DND-41 (cell line): Measurements from ENCODE around the gene NTM.

ENCODE experiments used
- ATAC-seq: fragments of 200-7000 bp; cut with Tn5 transposase; 3 replicates; pipeline ENCODE4 v1.9.1; 2021; ENCODE audit warnings: low read depth; ENCODE audit not compliant: insufficient read depth
- DNase-seq: peaks from one replicate; pipeline ENCODE4 v3.0.0-alpha.2; 2020
- H2AFZ ChIP-seq: 2 replicates; pipeline ENCODE4 v1.6.0; 2012; ENCODE audit warnings: low read depth, low read length
- H3K27ac ChIP-seq: 2 replicates; pipeline ENCODE4 v1.5.1; 2012; ENCODE audit warnings: low read length, inconsistent platforms
- H3K27me3 ChIP-seq: fragments of 200-600 bp; sonication (generic); 2 replicates; pipeline ENCODE4 v1.6.0; 2012; ENCODE audit warnings: low read length, mild to moderate bottlenecking, inconsistent platforms; ENCODE audit not compliant: insufficient read depth, poor library complexity
- H3K36me3 ChIP-seq: 2 replicates; pipeline ENCODE4 v1.5.1; 2012; ENCODE audit warnings: low read length, inconsistent platforms; ENCODE audit not compliant: insufficient read depth
- H3K4me1 ChIP-seq: 2 replicates; pipeline ENCODE4 v1.5.1; 2012; ENCODE audit warnings: mild to moderate bottlenecking, low read length; ENCODE audit not compliant: insufficient read depth
- H3K4me2 ChIP-seq: 2 replicates; pipeline ENCODE4 v1.6.0; 2012; ENCODE audit warnings: mild to moderate bottlenecking, moderate library complexity, low read length, inconsistent platforms; ENCODE audit not compliant: insufficient read depth
- H3K4me3 ChIP-seq, 2 experiments: fragments of 200-600 bp in 1 of 2; shearing (Covaris generic) in 1 of 2; 2 replicates each; pipeline ENCODE4 v1.5.1; 2012 to 2016; ENCODE audit warnings: inconsistent platforms in 2 of 2, low read length in 2 of 2, mild to moderate bottlenecking in 2 of 2, low read depth in 1 of 2, moderate library complexity in 1 of 2
- H3K79me2 ChIP-seq: 2 replicates; pipeline ENCODE4 v1.6.0; 2012; ENCODE audit warnings: low read length, inconsistent platforms; ENCODE audit not compliant: insufficient read depth
- H3K9ac ChIP-seq: 2 replicates; pipeline ENCODE4 v1.6.0; 2012; ENCODE audit warnings: low read depth, mild to moderate bottlenecking, inconsistent platforms, low read length, moderate library complexity
- H3K9me3 ChIP-seq: 2 replicates; pipeline ENCODE4 v1.5.1; 2012; ENCODE audit warnings: low read length, moderate library complexity, mild to moderate bottlenecking, inconsistent platforms; ENCODE audit not compliant: insufficient read depth, severe bottlenecking
- H4K20me1 ChIP-seq: 2 replicates; pipeline ENCODE4 v1.6.0; 2012; ENCODE audit warnings: low read length; ENCODE audit not compliant: insufficient read depth
- EZH2 ChIP-seq: IDR thresholded peaks from 3 replicates; pipeline ENCODE4 v1.6.1; 2012; ENCODE audit warnings: borderline replicate concordance, low read depth, mild to moderate bottlenecking, moderate library complexity, low read length, inconsistent platforms; ENCODE audit not compliant: severe bottlenecking
- TF ChIP-seq, protein P1 (sequence below): IDR thresholded peaks from 2 replicates; pipeline ENCODE4 v1.5.1; 2012; ENCODE audit warnings: borderline replicate concordance, low read length, moderate library complexity, mild to moderate bottlenecking; ENCODE audit not compliant: poor library complexity, severe bottlenecking; ENCODE audit errors: extremely low read depth

NTM gene

DNA sequence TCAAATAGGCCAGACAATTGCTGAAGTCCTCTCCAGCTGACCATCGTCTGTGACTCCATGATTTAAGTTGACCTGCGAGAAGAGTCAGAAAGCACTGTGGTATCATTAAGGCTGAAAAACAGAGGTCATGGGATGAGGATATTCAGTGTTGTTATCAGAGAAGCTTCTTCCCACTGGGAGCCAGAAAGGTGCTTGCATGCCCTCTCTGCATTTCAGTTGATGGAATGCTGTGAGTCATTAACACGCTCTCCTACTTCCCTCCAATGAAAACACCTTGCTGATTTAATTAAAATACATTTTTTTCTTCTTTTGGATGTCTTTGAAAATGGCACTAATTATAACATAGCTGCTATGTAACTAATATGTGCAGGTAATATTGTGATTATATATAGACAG lies 667.0 kb downstream of the NTM start:
- Histone ChIP-seq H3K9ac (no peak overlapping the region), H3K79me2 (no peaks in the 10 kb centered on the region), H3K27me3 (no peaks in the 10 kb centered on the region), H3K4me1 (no peaks in the 10 kb centered on the region), H3K27ac (no peak overlapping the region), H3K36me3 (no peaks in the 10 kb centered on the region), H3K4me2 (no peak overlapping the region), H3K9me3 (no peaks in the 10 kb centered on the region), H3K4me3 (no peak overlapping the region), H4K20me1 (no peaks in the 10 kb centered on the region), H2AFZ (no peak overlapping the region)
- DNase-seq, result no peak
- TF ChIP-seq EZH2, result no peak
- TF ChIP-seq, protein P1, sequence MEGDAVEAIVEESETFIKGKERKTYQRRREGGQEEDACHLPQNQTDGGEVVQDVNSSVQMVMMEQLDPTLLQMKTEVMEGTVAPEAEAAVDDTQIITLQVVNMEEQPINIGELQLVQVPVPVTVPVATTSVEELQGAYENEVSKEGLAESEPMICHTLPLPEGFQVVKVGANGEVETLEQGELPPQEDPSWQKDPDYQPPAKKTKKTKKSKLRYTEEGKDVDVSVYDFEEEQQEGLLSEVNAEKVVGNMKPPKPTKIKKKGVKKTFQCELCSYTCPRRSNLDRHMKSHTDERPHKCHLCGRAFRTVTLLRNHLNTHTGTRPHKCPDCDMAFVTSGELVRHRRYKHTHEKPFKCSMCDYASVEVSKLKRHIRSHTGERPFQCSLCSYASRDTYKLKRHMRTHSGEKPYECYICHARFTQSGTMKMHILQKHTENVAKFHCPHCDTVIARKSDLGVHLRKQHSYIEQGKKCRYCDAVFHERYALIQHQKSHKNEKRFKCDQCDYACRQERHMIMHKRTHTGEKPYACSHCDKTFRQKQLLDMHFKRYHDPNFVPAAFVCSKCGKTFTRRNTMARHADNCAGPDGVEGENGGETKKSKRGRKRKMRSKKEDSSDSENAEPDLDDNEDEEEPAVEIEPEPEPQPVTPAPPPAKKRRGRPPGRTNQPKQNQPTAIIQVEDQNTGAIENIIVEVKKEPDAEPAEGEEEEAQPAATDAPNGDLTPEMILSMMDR, result no peak
- ATAC-seq, result no peak

DNA sequence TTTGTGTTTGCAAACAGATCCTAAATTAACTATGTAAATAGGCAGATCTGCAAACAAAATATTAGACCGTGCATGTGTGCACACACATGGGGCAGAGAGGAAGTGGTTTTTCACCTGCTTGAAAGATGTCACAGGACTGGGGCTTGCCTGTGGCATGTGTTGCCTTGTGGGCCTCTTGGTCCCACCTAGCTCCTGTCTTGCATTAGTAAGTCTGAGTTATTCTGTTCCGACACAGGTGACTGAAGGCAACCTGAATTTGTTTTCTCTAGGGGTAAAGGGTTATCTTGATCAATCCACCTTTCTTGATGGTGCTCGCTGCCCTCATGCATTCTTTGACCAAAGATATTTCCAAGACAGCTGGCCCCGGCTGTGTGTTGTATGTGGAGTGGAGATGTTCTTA lies 667.5 kb downstream of the NTM start:
- no peaks in the 10 kb centered on the region for H3K79me2 ChIP-seq
- DNase-seq (no peak), ATAC-seq (0 out of 3 replicates have a peak, but pooled peaks have one; percentile 47)
- H3K4me1 ChIP-seq, result no peaks in the 10 kb centered on the region
- H3K9me3 ChIP-seq, result no peaks in the 10 kb centered on the region
- H3K36me3 ChIP-seq, result no peaks in the 10 kb centered on the region
- no peaks in the 10 kb centered on the region for H3K27me3 ChIP-seq
- H3K4me3 ChIP-seq, result no peak overlapping the region
- H4K20me1 ChIP-seq, result no peaks in the 10 kb centered on the region
- H3K4me2 ChIP-seq, result no peak overlapping the region
- TF ChIP-seq, protein P1, result no peak
- TF ChIP-seq EZH2, result no peak
- H3K9ac ChIP-seq, result no peak overlapping the region
- H3K27ac ChIP-seq, result no peak overlapping the region
- H2AFZ ChIP-seq, result no peak overlapping the region

DNA sequence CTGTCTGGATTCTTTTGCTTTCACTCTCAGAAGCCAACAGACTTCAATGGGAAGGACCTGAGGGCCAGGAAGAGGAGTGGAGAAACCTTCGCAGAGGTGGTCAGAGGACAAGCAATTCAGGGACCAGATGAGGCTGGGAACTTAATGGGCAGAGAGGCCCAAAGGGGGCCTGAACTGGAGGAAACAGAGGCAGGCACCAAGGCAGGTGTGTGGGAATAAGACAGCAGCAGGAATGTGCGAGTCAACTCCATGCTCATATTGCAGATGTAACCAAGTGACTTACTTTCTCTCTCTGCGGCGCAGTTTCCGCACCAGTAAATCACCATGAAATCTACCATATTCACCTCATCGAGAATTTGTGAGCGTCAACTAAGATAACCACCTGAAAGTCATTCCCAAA lies 669.1 kb downstream of the NTM start:
- no peak for ATAC-seq
- H4K20me1 ChIP-seq, result no peaks in the 10 kb centered on the region
- no peak for DNase-seq

More for the DNA sequence above, 669.1 kb downstream of the NTM start:
- H3K4me1 ChIP-seq, result no peaks in the 10 kb centered on the region
- no peak overlapping the region for H3K9ac ChIP-seq
- no peaks in the 10 kb centered on the region for H3K27me3 ChIP-seq
- TF ChIP-seq EZH2, result no peak
- TF ChIP-seq, protein P1, result no peak
- H3K4me2 ChIP-seq, result no peak overlapping the region
- H3K9me3 ChIP-seq, result no peaks in the 10 kb centered on the region
- no peaks in the 10 kb centered on the region for H3K36me3 ChIP-seq
- H3K79me2 ChIP-seq, result no peaks in the 10 kb centered on the region
- no peak overlapping the region for H3K27ac ChIP-seq
- H3K4me3 ChIP-seq, result no peak overlapping the region
- no peak overlapping the region for H2AFZ ChIP-seq
